ENCODE measurements around the gene TTC31.
"Not testable (repeated sequence)": the region's sequence is repeated elsewhere in the genome, so short reads cannot be mapped to it uniquely, and the experiment has no call there.

Gene TTC31

GRCh38 chr2:74457549-74458131 lies 25.2 kb upstream of the TTC31 start:
- peak; percentile 53 to 77 for DNase-seq

- DNase-seq, result peak; percentile 99 to 100
Observed at GRCh38 chr2:74458132-74458937, 24.5 kb upstream of the TTC31 start, which contains the start of gene WBP1. Gene WBP1, plus strand, starts transcription at chr2:74458438. Its CDS starts 165 bp downstream, at chr2:74458603.

- DNase-seq, result no peak
Observed at GRCh38 chr2:74458938-74459363, 23.9 kb upstream of the TTC31 start.

- DNase-seq, result not testable (repeated sequence)
Observed at GRCh38 chr2:74459503-74460118, 23.3 kb upstream of the TTC31 start.

- not testable (repeated sequence) for DNase-seq
Observed at GRCh38 chr2:74460187-74460586, 22.7 kb upstream of the TTC31 start.

GRCh38 chr2:74461187-74462053 lies 21.5 kb upstream of the TTC31 start:
- peak in 1 of 2 experiments; percentile 12 for DNase-seq

- no peak for DNase-seq
Observed at GRCh38 chr2:74462054-74462785, 20.7 kb upstream of the TTC31 start.

- DNase-seq, result no peak
Observed at GRCh38 chr2:74462786-74463105, 20.1 kb upstream of the TTC31 start.

GRCh38 chr2:74464406-74464805 lies 18.5 kb upstream of the TTC31 start:
- no peak for DNase-seq

- DNase-seq, result not testable (repeated sequence)
Observed at GRCh38 chr2:74470742-74471141, 12.1 kb upstream of the TTC31 start.

GRCh38 chr2:74471332-74472065 lies 11.4 kb upstream of the TTC31 start:
- no peak for DNase-seq

GRCh38 chr2:74472086-74472944 lies 10.6 kb upstream of the TTC31 start, which contains the start of gene MRPL53:
Gene MRPL53, minus strand, starts transcription at chr2:74472680. Its CDS starts 20 bp downstream, at chr2:74472660.
- DNase-seq, result peak; percentile 92

- no peak for DNase-seq
Observed at GRCh38 chr2:74472945-74473258, 10.0 kb upstream of the TTC31 start.

GRCh38 chr2:74474481-74474880 lies 8.4 kb upstream of the TTC31 start:
- DNase-seq, result no peak

- no peak for DNase-seq
Observed at GRCh38 chr2:74474899-74475298, 8.0 kb upstream of the TTC31 start.

GRCh38 chr2:74481431-74481830 lies 1.4 kb upstream of the TTC31 start:
- no peak for DNase-seq

- DNase-seq, result peak in 1 of 2 experiments; percentile 70
Observed at GRCh38 chr2:74481961-74482800, 700 bp upstream of the TTC31 start.

- DNase-seq, result not testable (repeated sequence)
Observed at GRCh38 chr2:74483675-74484164, 839 bp downstream of the TTC31 start.

GRCh38 chr2:74486141-74486540 lies 3.3 kb downstream of the TTC31 start:
- DNase-seq, result no peak
